IMR-90 (cell line): ENCODE data around the gene SPNS2. TPM values are rescaled to one million over a fixed set of nuclear protein-coding genes. Genes with fewer than 3 reads are reported as not detected.

Source experiments
- ATAC-seq: fragments of 200-7000 bp; cut with Tn5 transposase; 2 replicates; pipeline ENCODE4 v1.9.1; 2020; ENCODE audit warnings: low read depth, mild to moderate bottlenecking, moderate library complexity
- BruUV-seq: library from RNA; stranded (reverse); fragments of 400-500 nt; replicated peaks from 2 replicates; lab custom pipeline; 2021; lab: Mats Ljungman, UMichigan
- CTCF ChIA-PET: fragments of 300-600 bp; formaldehyde crosslinking; extraction: SDS; loops from one replicate; lab custom pipeline; 2021; ENCODE audit warnings: antibody characterized with exemption; lab: Yijun Ruan, JAX
- POLR2A ChIA-PET: fragments of 300-600 bp; sonication (Branson Sonifier 250); formaldehyde crosslinking; loops from one replicate; lab custom pipeline; 2022; ENCODE audit warnings: antibody characterized with exemption; ENCODE audit not compliant: unreplicated experiment; lab: Charles Lee
- DNase-seq: peaks from one replicate; pipeline ENCODE4 v3.0.0; 2013
- H2AFZ ChIP-seq: replicated peaks from 2 replicates; pipeline ENCODE3; 2013; ENCODE audit warnings: low read length, mild to moderate bottlenecking; ENCODE audit not compliant: poor library complexity
- H2AK5ac ChIP-seq: 2 replicates; pipeline ENCODE4 v1.6.1; 2013; ENCODE audit warnings: low read depth, low read length, inconsistent platforms
- H2AK9ac ChIP-seq: replicated peaks from 2 replicates; pipeline ENCODE3; 2013; ENCODE audit warnings: mild to moderate bottlenecking, low read depth, low read length, moderate library complexity; ENCODE audit not compliant: poor library complexity
- H2BK120ac ChIP-seq: 2 replicates; pipeline ENCODE4 v1.6.1; 2013; ENCODE audit warnings: low read depth, low read length, inconsistent platforms
- H2BK15ac ChIP-seq: 3 replicates; pipeline ENCODE4 v1.6.1; 2013; ENCODE audit warnings: low read depth, low read length, inconsistent platforms
- H2BK20ac ChIP-seq: 2 replicates; pipeline ENCODE4 v1.6.1; 2013; ENCODE audit warnings: low read depth, mild to moderate bottlenecking, inconsistent platforms, low read length, moderate library complexity
- H2BK5ac ChIP-seq: 2 replicates; pipeline ENCODE4 v1.6.1; 2013; ENCODE audit warnings: mild to moderate bottlenecking, low read depth, low read length, inconsistent platforms; ENCODE audit not compliant: poor library complexity, severe bottlenecking
- H3K14ac ChIP-seq: replicated peaks from 2 replicates; pipeline ENCODE4 v1.6.1; 2013; ENCODE audit warnings: low read depth, low read length, inconsistent platforms
- H3K18ac ChIP-seq: 2 replicates; pipeline ENCODE4 v1.6.1; 2013; ENCODE audit warnings: low read depth, low read length, control low read depth
- H3K23ac ChIP-seq: 2 replicates; pipeline ENCODE4 v1.6.1; 2013; ENCODE audit warnings: low read depth, low read length, inconsistent platforms
- H3K27ac ChIP-seq: 2 replicates; pipeline ENCODE4 v1.5.1; 2013; ENCODE audit warnings: mild to moderate bottlenecking, control low read depth, low read length; ENCODE audit not compliant: insufficient read depth
- H3K27me3 ChIP-seq: 2 replicates; pipeline ENCODE4 v1.6.1; 2013; ENCODE audit warnings: low read length; ENCODE audit not compliant: control insufficient read depth, insufficient read depth
- H3K36me3 ChIP-seq: 2 replicates; pipeline ENCODE4 v1.6.1; 2013; ENCODE audit warnings: low read length, mixed read lengths; ENCODE audit not compliant: control insufficient read depth, insufficient read depth
- H3K4ac ChIP-seq: 2 replicates; pipeline ENCODE4 v1.6.1; 2013; ENCODE audit warnings: low read depth, low read length, inconsistent platforms
- H3K4me1 ChIP-seq: 2 replicates; pipeline ENCODE4 v1.6.1; 2013; ENCODE audit warnings: low read length, mixed read lengths; ENCODE audit not compliant: control insufficient read depth, insufficient read depth
- H3K4me2 ChIP-seq: 2 replicates; pipeline ENCODE4 v1.6.1; 2013; ENCODE audit warnings: low read depth, mild to moderate bottlenecking, control low read depth, low read length, moderate library complexity
- H3K4me3 ChIP-seq: 2 replicates; pipeline ENCODE4 v1.5.1; 2013; ENCODE audit warnings: low read depth, mild to moderate bottlenecking, control low read depth, low read length, moderate library complexity; ENCODE audit not compliant: insufficient read depth
- H3K56ac ChIP-seq: 2 replicates; pipeline ENCODE4 v1.6.1; 2013; ENCODE audit warnings: low read length, inconsistent platforms; ENCODE audit not compliant: insufficient read depth; ENCODE audit errors: extremely low read depth
- H3K79me1 ChIP-seq, 2 experiments: 2 replicates each; pipeline ENCODE4 v1.6.1; 2013; ENCODE audit warnings: low read length in 2 of 2, inconsistent platforms in 1 of 2, low read depth in 1 of 2
- H3K9ac ChIP-seq: 2 replicates; pipeline ENCODE4 v1.6.1; 2013; ENCODE audit warnings: low read depth, low read length, control low read depth
- H3K9me1 ChIP-seq: 2 replicates; pipeline ENCODE4 v1.6.1; 2013; ENCODE audit warnings: low read length, inconsistent platforms; ENCODE audit not compliant: insufficient read depth
- H3K9me3 ChIP-seq: 2 replicates; pipeline ENCODE4 v1.6.1; 2013; ENCODE audit warnings: low read length; ENCODE audit not compliant: control insufficient read depth, insufficient read depth
- H4K20me1 ChIP-seq: 2 replicates; pipeline ENCODE4 v1.6.1; 2013; ENCODE audit warnings: low read length, inconsistent platforms; ENCODE audit not compliant: insufficient read depth
- H4K5ac ChIP-seq: 2 replicates; pipeline ENCODE4 v1.6.1; 2013; ENCODE audit warnings: mild to moderate bottlenecking, low read depth, low read length, control low read depth
- H4K8ac ChIP-seq, 2 experiments: 2 replicates each; pipeline ENCODE4 v1.6.1; 2013; ENCODE audit warnings: low read depth in 2 of 2, low read length in 2 of 2, control low read depth in 1 of 2, inconsistent platforms in 1 of 2
- H4K91ac ChIP-seq: 2 replicates; pipeline ENCODE4 v1.6.1; 2013; ENCODE audit warnings: low read depth, low read length, inconsistent platforms; ENCODE audit not compliant: insufficient read depth
- CEBPB ChIP-seq: IDR thresholded peaks from 2 replicates; pipeline ENCODE4 v1.6.1; 2012; ENCODE audit warnings: low read depth, low read length, improper control_type of control experiment
- CHD1 ChIP-seq: IDR thresholded peaks from 2 replicates; pipeline ENCODE4 v1.6.1; 2012; ENCODE audit warnings: low read depth, low read length, improper control_type of control experiment
- FOS ChIP-seq: fragments of 150-350 bp; IDR thresholded peaks from 2 replicates; pipeline ENCODE4 v1.6.1; 2016; ENCODE audit warnings: low read depth, low read length
- MAFK ChIP-seq: IDR thresholded peaks from 2 replicates; pipeline ENCODE4 v1.6.1; 2012; ENCODE audit warnings: low read depth, low read length, improper control_type of control experiment
- MAZ ChIP-seq: IDR thresholded peaks from 2 replicates; pipeline ENCODE4 v1.6.1; 2012; ENCODE audit warnings: low read depth, mild to moderate bottlenecking, low read length, improper control_type of control experiment, moderate library complexity, borderline replicate concordance
- NFE2L2 ChIP-seq: fragments of 150-350 bp; IDR thresholded peaks from 2 replicates; pipeline ENCODE4 v1.6.1; 2016; ENCODE audit warnings: low read depth, mild to moderate bottlenecking, low read length
- RAD21 ChIP-seq: IDR thresholded peaks from 2 replicates; pipeline ENCODE4 v1.6.1; 2012; ENCODE audit warnings: low read length, improper control_type of control experiment
- RCOR1 ChIP-seq: IDR thresholded peaks from 2 replicates; pipeline ENCODE4 v1.6.1; 2012; ENCODE audit warnings: mild to moderate bottlenecking, low read length, improper control_type of control experiment; ENCODE audit not compliant: insufficient replicate concordance
- SMC3 ChIP-seq: fragments of 150-350 bp; IDR thresholded peaks from 2 replicates; pipeline ENCODE4 v1.6.1; 2016; ENCODE audit warnings: low read depth, mild to moderate bottlenecking, antibody characterized with exemption, low read length, moderate library complexity
- WGBS, 2 experiments: methylation state at CpG; one replicate each; pipeline versions ENCODE4 v1.1.5 to v1.1.7; 2013; ENCODE audit warnings: missing lambda C conversion rate in 2 of 2; ENCODE audit not compliant: insufficient read length in 1 of 2; ENCODE audit errors: extremely low coverage in 2 of 2; 5-methylcytosine and 5-hydroxymethylcytosine counted together
- dilution Hi-C: fragments of 300-500 bp; cut with HindIII; formaldehyde crosslinking; loops from one replicate; pipeline ENCODE4 v1.14.3; 2018; ENCODE audit warnings: low sequenced_read_pairs; ENCODE audit not compliant: unreplicated experiment
- in situ Hi-C: fragments of 300-500 bp; cut with MboI; formaldehyde crosslinking; loops from 3 replicates; pipeline ENCODE4 v1.14.3; 2019; ENCODE audit warnings: low sequenced_read_pairs, inconsistent platforms, mixed read lengths
- intact Hi-C: fragments of 100-400 bp; cut with micrococcal nuclease; formaldehyde crosslinking; loops from 2 replicates; pipeline ENCODE4 v1.10.0; 2022
- polyA plus RNA-seq, 3 experiments: library from polyadenylated mRNA; depleted of rRNA; stranded (reverse); fragments of >200 nt; gene quantifications; 2 replicates each; pipeline ENCODE4 v1.2.3, GENCODE V29; 2012; ENCODE audit warnings: low replicate concordance in 1 of 3
- total RNA-seq: library from RNA; depleted of rRNA; stranded (reverse); fragments of >200 nt; gene quantifications from 2 replicates; pipeline ENCODE4 v1.2.3, GENCODE V29; 2012
- TF ChIP-seq, protein P1 (sequence below): fragments of 150-350 bp; IDR thresholded peaks from 2 replicates; pipeline ENCODE4 v1.6.1; 2017; ENCODE audit warnings: mild to moderate bottlenecking, antibody characterized with exemption, low read length, low read depth
- TF ChIP-seq, protein P2 (sequence below): fragments of 150-350 bp; IDR thresholded peaks from 2 replicates; pipeline ENCODE4 v1.6.1; 2016; ENCODE audit warnings: low read depth, mild to moderate bottlenecking, low read length, moderate library complexity, borderline replicate concordance

The SPNS2 gene
- total and polyA plus RNA-seq, 2 of the 4 experiments (the other 2 are of a cell fraction), result under 0.01 TPM; not detected in 1

DNA sequence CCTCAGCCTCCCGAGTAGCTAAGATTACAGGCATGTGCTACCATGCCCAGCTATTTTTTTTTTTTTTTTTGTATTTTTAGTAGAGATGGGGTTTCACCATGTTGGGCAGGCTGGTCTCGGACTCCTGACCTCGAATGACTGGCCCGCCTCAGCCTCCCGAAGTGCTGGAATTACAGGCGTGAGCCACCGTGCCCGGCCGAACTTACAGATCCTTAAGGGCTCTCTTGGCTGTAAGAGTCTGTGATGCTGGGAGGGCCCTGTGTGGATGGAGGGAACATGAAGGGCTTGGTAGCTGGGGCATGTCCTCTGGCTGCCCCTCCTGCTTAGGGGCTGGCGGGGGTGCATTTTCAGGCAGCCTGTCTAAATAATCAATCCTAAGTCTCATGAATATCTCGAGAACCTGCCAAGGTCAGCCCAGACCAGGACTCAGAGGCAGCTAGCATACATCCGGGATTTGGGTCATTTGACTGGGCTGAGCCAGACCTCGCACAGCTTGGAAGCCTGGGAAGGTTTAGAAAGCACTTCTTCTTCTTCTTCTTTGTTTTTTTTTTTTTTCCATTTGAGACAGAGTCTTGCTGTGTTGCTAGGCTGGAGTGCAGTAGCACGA lies 47.9 kb upstream of the SPNS2 start:
- DNase-seq (no peak), ATAC-seq (no peak)
- TF ChIP-seq CHD1, result no peak
- no peak for TF ChIP-seq SMC3
- TF ChIP-seq CEBPB, result no peak
- TF ChIP-seq, protein P1, sequence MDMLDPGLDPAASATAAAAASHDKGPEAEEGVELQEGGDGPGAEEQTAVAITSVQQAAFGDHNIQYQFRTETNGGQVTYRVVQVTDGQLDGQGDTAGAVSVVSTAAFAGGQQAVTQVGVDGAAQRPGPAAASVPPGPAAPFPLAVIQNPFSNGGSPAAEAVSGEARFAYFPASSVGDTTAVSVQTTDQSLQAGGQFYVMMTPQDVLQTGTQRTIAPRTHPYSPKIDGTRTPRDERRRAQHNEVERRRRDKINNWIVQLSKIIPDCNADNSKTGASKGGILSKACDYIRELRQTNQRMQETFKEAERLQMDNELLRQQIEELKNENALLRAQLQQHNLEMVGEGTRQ, result no peak
- TF ChIP-seq FOS, result no peak
- TF ChIP-seq, protein P2, sequence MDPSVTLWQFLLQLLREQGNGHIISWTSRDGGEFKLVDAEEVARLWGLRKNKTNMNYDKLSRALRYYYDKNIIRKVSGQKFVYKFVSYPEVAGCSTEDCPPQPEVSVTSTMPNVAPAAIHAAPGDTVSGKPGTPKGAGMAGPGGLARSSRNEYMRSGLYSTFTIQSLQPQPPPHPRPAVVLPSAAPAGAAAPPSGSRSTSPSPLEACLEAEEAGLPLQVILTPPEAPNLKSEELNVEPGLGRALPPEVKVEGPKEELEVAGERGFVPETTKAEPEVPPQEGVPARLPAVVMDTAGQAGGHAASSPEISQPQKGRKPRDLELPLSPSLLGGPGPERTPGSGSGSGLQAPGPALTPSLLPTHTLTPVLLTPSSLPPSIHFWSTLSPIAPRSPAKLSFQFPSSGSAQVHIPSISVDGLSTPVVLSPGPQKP, result no peak
- TF ChIP-seq RAD21, result no peak
- no peak for TF ChIP-seq MAFK
- no peak for TF ChIP-seq MAZ
- no peak for TF ChIP-seq NFE2L2
- no peak for TF ChIP-seq RCOR1
- in situ Hi-C loops (no loop called here), dilution Hi-C loops (no loop called here), intact Hi-C loops (no loop called here)
- Histone ChIP-seq H3K4me3 (no peak overlapping the region), H2BK20ac (no peak overlapping the region), H2AK9ac (no peak overlapping the region), H3K4me2 (no peak overlapping the region), H3K36me3 (no peaks in the 10 kb centered on the region), H3K9me1 (no peaks in the 10 kb centered on the region), H2AFZ (no peak overlapping the region), H4K20me1 (no peaks in the 10 kb centered on the region), H2BK5ac (no peak overlapping the region), H2BK15ac (no peak overlapping the region), H3K9me3 (no peaks in the 10 kb centered on the region), H3K4ac (no peak overlapping the region), H3K18ac (no peak overlapping the region), H3K56ac (no peak overlapping the region), H3K27me3 (peaks cover 50% of the 10 kb centered on the region), H2BK120ac (no peak overlapping the region), H3K23ac (no peak overlapping the region), H4K91ac (no peak overlapping the region), H4K5ac (no peak overlapping the region), H3K14ac (no peak overlapping the region), H3K4me1 (no peaks in the 10 kb centered on the region), H3K9ac (no peak overlapping the region), H3K79me1 (no peaks in the 10 kb centered on the region), H3K27ac (no peak overlapping the region), H2AK5ac (no peak overlapping the region), H4K8ac (no peak overlapping the region)
- POLR2A ChIA-PET, result interaction anchor here (0.6 kb wide), 1 partner anchor 163 kb away, joined by 3 read pairs; no protein-coding TSS in a partner anchor
- CTCF ChIA-PET, result no interaction called here
- BruUV-seq, result no TSS peak
- WGBS, 2 experiments, result 76% methylated on average over 4 of the region's 14 CpGs; no CpG with 5 or more reads in 1 of the 2 experiments
